NCI-H187 (cell line): ENCODE data around the gene PRKCD.

ENCODE experiments used
- DNase-seq, 2 experiments: peaks; one replicate each; lab custom pipeline; 2025; lab: John Stamatoyannopoulos, UW

The PRKCD gene

DNA sequence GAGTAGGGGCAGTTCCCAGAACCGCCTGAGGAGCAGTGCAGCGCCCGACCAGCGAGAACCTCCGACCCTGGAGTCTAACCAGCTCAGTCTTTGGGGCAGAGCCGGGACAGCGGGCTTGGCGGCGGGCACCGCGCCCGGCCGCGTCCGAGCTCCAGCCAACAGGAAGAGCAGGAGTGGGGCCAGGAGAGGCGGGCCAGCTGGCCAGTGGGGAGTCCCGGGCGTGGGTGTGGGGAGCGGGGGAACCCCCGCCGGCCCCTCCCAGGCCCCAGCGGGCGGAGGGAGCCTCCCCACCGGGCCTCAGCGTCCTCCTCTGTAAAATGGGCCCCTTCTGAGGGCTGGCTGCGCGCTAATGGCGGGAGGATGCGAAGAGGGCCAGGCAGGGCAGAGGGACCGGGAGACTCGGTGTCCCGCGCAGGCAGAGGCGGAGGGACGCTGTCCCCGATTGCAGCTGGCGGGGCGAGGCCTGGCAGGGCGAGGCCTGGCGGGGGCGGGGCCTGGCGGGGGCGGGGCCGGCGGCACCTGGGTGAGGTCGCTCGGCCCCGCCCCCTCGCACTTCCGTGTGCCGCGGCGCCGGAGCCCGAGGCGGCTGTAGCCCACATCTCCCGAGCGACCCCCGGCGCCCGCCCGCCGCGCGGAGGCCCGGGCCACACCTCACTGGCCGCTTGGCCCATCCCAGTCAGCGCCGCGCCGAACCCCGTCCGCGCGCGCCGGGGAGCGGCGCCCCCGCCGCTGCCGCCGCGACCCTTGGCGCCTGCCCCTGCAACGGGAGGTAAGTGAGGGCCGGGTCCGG is at the start of gene PRKCD:
TSS of gene PRKCD (plus strand) at position 550 of the 790 bp plus-strand sequence. CDS start 17,214 bp downstream, outside the sequence.
- DNase-seq = peak in 1 of 2 experiments; percentile 27

DNA sequence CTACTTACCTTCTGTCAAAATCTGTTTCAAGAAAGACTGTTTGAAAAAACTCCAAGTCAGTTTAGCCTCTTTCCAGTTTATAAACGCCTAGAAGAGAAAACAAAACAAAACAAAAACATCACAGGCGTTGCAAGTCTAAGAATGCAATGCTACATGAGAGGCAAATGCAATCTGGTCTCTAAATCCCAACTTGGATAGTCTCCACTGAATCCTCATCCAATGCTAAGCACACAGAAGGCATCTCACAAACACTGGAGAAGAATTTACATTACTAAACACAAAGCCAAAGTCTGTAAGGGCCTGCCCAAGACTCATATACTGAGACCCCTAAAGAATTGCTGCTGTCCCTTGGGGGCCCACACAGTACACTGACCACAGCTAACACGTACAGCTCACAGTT is 49.2 kb upstream of the PRKCD start:
- no peak for DNase-seq

DNA sequence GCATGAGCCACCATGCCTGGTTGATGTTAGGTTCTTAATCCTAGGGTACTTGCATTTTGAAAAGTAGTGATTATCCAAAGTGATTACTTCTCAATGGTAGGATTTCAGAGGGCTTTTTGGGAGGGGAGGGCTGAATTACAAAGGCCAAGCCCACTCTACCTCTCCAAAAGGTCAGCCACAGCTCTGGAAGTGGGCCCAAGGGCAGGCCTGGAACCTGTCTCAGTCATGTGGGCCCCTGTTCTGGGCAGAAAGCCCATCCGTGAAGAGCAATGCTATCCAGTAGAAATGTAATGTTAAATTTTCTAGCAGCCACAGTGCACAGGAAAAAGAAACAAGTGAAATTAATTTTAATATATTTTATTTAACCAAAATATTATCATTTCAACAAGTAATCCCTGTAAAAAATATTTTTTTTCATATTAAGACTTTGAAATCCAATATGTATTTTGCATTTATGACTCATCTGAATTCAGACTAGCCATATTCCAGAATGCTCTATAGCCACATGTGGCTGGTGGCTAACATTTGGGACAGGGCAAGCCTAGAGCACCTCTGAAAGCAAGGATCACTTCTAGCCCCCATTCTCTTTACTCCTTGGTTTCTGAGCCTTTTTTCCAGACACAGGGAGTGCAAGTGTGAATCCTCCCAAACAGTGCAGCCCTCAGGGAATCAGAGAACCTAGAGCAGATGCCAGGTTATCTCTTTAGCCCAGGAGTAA is 47.6 kb upstream of the PRKCD start:
- no peak for DNase-seq

DNA sequence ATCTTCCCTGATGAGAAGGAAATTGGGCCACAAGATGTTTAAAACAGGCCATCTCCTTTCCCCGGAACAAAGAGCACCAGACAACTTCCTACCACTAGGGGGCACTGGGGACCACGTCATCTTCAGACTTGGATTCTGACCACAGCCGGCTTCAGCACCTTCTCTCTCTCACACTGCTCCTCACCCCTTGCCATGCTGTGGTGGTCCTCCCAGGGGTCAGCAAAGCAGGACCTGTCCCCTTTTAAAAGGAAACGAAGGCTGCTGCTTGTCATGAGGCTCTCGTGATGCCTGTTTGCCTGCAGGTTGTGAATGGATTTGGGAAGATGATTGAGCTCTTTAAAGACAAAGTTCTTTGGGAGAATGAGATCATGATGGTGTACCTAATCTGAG is 47.0 kb upstream of the PRKCD start:
- DNase-seq = peak; percentile 6 to 47

DNA sequence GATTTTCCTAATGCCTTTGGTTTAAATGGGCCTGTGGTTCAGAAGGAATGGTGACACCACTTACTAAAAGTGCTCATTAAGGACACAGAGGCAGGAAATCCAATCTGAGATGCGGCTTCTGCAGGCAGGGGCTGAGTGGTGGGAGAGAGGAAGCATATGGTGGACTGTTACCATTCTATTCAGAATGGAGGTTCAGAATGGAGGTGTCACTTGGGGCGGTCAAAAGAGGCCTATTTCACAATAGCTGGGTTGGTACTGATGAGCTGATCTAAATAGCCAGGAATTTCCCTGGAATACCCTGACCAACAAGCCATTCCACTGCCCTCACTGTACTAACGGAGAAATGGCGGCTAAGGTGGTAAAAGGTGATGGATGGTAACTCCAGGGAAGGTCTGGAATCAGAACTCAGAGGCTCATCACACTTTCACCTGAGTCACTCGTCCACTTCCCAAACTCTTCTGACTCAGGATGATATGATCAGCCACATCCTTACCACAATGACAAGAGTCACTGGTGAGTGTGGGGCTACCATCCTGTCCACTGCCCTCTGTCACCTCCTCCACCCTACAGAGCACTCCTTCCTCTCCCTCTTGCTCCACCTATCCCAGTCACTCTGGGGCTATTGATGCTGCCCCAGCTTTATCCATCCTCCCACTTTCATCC is 46.5 kb upstream of the PRKCD start:
- DNase-seq = no peak

DNA sequence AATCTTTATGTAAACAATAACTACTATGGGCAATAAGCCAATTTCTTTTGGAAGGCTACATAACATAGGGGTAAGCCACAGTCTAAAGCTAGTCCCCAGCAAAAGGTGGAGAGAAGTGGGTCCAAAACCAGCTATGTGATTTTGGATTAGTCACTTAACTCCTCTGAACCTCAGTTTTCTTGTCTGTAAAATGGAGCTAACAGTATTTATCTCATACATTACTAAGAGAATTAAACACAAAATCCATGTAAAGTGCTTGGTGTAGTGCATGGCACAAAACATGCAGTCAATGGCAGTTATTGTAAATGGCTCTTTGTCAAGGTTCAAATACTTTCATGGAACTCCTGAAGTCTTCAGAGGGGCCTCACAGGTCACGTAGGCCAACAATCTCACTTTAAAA is 44.1 kb upstream of the PRKCD start:
- DNase-seq = no peak

DNA sequence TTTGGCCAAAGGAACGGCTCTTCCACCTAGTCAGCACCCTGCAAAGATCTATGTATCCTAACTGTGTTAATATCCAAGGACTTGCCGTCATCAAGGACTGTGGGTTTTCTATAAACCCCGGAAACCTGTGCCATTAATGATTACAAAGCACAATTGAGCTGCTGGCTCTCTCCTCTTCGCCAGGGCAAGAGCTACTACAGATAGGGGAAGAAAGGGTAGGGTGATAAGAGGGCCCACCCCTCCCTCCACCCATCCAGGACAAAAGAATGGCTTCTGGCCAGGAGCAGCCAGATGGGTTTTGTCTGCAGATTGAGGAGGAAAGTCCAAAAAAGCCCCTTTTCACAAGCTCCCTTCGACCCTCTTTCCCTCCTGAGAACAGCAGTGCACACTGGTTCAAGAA is 40.7 kb upstream of the PRKCD start:
- DNase-seq = no peak

DNA sequence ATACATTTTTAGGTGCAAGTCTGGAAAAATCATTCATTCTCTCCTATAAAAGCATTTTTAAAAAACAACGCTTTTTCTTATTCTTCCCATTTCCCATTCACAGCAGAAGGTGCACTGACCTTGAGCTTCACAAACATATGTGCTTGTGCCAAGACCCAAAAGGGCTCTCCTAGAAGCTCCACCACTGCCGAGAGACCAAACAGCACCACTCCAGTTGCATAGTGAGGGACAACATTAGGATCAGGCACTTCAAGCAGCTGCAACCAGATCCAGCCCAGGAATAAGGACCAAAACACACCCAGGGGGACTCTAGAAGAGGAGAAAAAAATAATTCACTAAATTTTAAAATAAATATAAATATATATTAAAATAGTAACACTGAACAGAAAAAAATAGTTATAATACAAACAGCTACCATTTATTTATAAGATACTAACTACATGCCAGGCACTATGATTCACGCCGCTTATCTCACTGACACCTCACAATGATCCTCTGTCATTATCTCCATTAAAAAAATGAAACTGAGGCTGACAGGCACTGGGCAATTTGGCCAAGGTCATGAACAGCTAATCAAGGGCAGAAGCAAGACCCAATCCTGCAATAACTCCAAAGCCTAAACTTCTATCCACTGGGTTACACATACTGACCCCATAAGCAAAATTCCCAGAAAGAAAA is 38.6 kb upstream of the PRKCD start:
- DNase-seq = no peak

DNA sequence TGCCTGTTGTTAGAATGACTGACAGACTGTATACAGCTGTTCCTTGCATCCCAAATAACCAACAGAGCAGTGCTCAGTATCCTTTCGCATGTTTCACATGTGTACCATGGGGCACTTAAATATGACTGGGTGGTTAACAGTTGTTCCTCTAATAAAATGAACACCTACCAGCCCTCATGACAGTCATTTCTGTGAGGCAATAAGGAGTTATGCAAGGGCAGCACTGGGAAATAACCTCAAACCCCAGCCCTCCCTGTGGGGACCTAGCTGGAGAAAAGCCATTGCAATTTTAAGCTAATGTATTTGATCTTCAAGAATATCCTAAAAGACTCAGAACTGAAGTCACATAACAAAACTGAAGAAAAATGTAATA is 38.1 kb upstream of the PRKCD start:
- no peak for DNase-seq

DNA sequence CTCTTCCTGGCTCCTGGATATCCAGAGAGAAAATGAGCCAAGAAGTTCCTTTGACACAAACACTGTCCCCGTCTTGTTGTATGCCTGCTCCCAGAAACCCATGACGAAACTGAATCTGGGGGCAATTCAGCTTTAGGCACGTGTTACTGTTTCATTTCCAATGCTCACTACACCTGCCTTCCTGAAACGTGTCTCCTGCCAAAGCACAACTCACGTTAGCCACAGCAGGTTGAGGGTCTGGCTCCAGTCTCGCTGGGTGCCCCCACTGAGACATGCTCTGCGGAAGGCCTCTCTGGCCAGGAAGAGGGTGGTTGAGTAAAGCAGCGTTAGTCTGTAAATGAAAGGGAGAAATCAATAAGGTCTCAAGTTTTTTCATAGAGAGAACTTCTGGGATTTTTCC is 37.5 kb upstream of the PRKCD start:
- no peak for DNase-seq

DNA sequence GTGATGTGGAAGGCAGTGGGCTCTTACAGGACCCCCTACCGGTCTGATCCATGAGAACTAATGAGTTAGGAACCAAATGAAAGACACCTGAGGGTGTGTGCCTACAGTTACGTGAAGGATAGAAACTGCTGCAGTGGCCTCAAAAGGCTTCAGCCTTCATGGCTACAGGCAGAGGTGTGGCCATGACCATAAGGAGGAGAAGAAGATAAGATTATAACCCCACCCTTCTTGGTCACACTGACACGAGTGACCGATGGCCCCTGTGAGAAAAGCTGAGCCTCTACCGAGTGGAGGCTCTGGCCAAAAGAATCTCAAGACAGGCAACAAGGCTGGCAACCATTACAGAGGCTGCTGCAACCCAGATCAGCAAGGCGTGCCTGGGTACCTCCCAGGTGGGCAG is 37.1 kb upstream of the PRKCD start:
- DNase-seq = no peak

DNA sequence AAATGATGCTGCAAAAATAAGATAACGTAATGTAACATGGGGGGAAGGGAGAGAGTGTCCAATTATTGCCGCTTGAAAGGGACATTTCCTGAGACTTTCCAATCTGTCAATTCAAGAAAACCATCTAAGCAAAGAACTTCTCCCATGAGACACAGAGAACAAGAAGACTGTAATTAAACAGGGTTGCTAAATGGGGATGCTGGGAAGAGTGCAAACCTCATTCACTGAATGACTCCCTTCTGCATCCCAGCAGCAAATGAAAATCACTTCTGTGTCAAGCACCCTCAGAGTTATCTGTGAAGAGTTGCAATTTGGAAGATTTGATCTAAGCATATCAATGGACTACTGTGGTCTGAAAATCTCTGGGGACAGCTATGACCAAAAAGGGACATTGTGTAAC is 34.4 kb upstream of the PRKCD start:
- DNase-seq = no peak

DNA sequence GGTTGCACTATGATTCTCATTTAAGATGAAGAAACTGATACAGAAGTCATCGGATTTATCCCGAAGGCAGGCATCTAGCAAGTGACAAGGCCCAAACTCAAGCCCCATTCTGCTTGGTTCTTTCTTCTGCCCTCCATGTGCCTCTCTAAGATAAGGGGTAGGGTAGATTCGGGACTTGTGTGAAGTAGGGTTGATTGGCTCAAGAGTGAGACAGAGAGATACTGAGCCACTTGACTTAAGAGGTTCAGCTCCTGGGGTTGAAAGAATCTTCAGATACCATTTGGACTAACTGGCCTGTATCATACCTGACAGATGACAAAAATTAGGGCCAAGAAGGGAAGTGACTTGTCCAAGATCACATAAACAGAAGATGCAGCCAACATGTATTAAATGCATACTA is 31.7 kb upstream of the PRKCD start:
- no peak for DNase-seq

DNA sequence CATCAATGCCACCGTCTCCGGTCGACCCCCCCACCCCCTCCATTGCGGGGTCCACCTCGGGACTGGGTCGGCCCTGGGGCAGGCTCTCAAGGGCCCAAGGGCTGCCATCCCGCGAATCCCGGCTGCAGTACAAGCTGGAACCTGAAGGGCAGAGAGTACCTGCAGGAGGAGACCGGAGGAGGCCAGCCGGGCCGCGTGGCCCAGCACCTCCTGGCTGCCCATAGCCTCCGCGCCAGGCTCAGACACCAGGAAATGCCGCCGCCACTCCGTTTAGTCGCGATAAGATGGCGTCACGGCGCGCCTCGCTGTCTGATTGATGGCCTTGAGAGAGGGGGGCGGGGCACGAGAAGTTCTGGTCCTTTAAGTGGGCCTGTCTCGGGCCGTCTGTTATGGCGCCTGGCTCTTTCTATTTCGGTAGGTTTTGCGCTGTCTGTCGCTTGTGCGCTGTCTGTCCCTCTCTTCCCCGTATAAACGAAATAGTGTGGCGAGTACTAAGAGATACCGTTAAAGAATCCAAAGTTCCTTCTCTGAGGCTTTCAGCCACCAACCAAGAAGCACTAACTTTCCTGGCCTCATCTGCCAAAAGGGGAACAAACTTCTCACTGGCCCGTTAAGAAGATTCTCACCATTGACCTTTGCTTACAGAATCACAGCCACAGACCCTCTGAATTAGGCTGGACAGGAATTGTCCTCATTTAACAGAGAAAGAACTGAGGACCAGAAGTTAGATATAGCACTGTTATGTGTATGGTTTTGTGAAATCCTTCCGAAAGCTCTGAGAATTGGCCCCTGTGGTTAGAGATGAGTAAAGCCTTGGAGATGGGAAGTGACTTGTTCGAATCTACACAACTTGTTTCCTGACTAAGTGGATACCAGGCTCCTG is 30.6 kb upstream of the PRKCD start, which contains the start of gene RFT1:
TSS of gene RFT1 (minus strand) at position 257 of the 883 bp plus-strand sequence. CDS start at position 222, 35 bp downstream.
- peak; percentile 62 to 71 for DNase-seq

DNA sequence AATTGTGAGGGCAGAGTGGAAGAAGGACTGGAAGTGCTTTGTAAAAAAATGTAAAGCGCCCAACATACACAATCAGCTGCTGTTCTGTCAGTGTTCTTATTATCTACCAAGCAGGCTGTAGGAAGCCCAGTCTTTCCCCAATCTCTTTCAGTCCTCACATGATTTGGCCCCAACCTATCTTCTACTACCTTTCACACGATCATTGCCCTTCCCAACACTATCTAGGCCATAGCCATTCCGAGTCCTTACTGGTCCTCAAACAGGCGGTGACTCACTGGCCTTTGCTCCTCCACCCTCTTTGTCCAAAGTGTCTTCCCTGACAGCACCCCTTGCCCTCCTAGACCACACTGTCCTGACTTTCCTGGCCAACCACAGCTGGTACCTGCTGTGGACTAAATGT is 29.9 kb upstream of the PRKCD start:
- no peak for DNase-seq

DNA sequence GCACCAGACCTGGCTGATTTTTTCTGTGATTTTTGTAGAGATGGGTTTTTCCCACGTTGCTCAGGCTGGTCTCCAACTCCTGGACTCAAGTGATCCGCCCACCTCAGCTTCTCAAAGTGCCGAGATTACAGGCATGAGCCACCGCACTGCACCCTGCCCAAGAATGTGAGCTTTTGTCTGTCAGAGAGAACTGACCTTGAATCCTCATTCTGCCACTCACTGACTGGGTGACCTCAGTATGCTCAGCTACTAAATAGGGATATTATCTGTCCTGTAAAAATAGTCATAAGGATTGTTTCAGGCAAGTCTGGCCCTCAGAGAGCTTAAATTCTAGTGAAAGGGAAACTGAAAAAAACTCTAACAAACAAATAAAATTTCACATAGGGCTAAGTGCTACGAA is 28.7 kb upstream of the PRKCD start:
- DNase-seq = no peak

DNA sequence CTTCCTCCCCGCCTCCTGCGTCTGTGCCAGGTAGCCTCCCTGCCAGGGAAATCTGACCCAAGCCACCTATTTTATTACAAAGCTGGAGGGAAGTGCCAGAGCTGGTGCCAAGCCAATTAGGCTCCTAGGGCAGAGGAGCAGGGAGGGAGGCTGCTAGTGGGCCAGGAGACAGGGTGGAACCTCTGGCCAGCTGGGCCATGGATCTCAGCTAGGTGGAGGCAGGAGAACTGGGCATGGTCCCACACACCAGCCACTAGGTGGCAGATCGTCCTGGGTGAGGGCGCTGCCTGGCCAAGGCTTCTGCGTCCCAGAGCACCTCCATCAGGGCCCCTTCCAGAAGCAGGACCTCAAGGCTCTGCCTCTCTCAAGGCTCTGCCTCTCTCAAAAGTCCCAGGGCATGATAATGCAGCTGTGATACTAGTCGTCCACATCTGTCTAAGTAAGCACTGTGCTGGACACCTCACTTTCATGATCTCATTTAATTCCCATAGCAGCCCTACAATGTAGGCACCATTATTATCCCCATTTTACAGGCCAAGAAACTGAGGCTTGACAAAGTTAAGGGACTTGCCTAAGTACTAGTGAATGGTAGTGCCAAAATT is 26.3 kb upstream of the PRKCD start:
- DNase-seq = peak; percentile 0 to 11

DNA sequence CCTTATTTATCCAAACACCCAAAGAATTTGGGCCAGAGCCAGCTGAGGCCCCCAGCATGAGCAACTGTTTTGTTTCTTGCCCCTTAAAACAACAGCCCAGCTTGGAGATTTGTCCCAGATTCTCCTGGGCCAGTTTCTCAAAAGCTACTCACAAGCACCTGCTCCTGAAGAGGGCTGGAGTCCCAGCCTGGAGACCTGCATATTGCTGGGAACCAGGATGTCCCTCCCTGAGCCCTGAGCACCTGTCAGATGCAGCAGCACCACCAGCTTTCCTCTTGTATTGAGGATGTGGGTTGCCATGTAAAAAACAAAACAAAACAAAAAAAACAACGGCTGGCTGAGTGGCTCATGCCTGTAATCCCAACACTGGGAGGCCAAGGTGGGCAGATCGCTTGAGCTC is 23.8 kb upstream of the PRKCD start:
- DNase-seq = no peak

DNA sequence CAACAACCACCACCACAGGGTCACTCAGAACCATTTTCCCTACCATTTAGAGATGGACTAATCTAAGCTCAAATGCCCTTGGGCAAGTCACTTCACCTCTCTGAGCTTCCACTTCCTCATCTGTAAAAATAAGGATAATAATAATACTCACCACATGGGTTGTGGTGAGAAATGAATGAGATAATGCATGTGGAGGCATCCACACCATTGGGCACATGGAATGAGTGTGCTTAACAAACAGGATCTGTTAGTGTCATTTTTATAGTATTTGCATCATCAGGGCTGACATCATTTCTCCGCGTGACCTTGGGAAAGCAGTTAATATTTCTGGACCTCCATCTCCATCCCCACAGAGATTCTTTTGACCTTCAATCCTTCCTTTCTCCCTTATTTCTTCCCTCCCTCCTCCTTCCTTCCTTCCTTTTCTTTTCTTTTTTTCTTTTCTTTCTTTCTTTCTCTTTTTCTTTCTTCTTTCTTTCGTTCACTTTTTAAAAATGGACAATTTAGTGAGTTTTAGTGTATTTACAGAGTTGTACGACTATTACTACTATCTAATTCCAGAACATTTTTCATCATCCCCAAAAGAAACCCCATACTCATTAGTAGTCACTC is 23.1 kb upstream of the PRKCD start:
- DNase-seq = no peak
